Gastroesophageal sphincter (tissue), 4 donors: ENCODE measurements around the gene NFIA. TPM values are rescaled to one million over a fixed set of nuclear protein-coding genes. Genes with fewer than 3 reads are reported as not detected.

Experiments used
- ATAC-seq: fragments of 150-250 bp; one replicate; pipeline ENCODE4 v1.9.1; 2016; ENCODE audit warnings: mild to moderate bottlenecking, moderate library complexity
- H3K27ac ChIP-seq, 4 donors: fragments of 200-600 bp; sonication (generic) in 3 of 4; 1 replicate in 3 of 4; 2 replicates in 1 of 4; pipeline ENCODE4 v1.5.1; 2016 to 2019
- H3K27me3 ChIP-seq: fragments of 200-600 bp; sonication (generic); one replicate; pipeline ENCODE4 v1.5.1; 2019
- H3K36me3 ChIP-seq, 2 donors: fragments of 200-600 bp; sonication (generic); one replicate each; pipeline ENCODE4 v1.5.1; 2019; ENCODE audit warnings: control low read depth in 1 of 2
- H3K4me1 ChIP-seq, 3 donors: fragments of 200-600 bp; sonication (generic); 1 replicate in 2 of 3; 2 replicates in 1 of 3; pipeline ENCODE4 v1.5.1; 2016 to 2019; ENCODE audit warnings: control low read depth in 2 of 3
- H3K4me3 ChIP-seq, 2 donors: fragments of 200-600 bp; sonication (generic); one replicate each; pipeline ENCODE4 v1.5.1; 2019; ENCODE audit warnings: mild to moderate bottlenecking in 1 of 2, moderate library complexity in 1 of 2
- H3K9me3 ChIP-seq, 3 donors: fragments of 200-600 bp; sonication (generic); one replicate each; pipeline ENCODE4 v1.5.1; 2017 to 2019; ENCODE audit warnings: control low read depth in 2 of 3
- EP300 ChIP-seq: sonication (generic); formaldehyde crosslinking; IDR thresholded peaks from one replicate; pipeline ENCODE4 v1.6.1; 2017; ENCODE audit warnings: antibody characterized with exemption, mild to moderate bottlenecking
- POLR2A ChIP-seq, 2 donors: fragments of 450-650 bp; IDR thresholded peaks; one replicate each; pipeline ENCODE4 v1.6.1; 2017; ENCODE audit warnings: antibody characterized with exemption in 2 of 2, mild to moderate bottlenecking in 2 of 2, moderate library complexity in 1 of 2
- POLR2AphosphoS5 ChIP-seq: sonication (generic); formaldehyde crosslinking; IDR thresholded peaks from one replicate; pipeline ENCODE4 v1.6.1; 2017; ENCODE audit warnings: antibody characterized with exemption
- WGBS, 2 donors: methylation state at CpG; one replicate each; pipeline ENCODE4 v1.1.5; 2018; ENCODE audit warnings: low coverage in 1 of 2; 5-methylcytosine and 5-hydroxymethylcytosine counted together
- total RNA-seq, 4 donors: library from RNA; depleted of rRNA; stranded (reverse); fragments of >200 nt; gene quantifications; one replicate each; pipeline ENCODE4 v1.1.0, GENCODE V29; 2016
- TF ChIP-seq, protein P1 (sequence below), 4 experiments: fragments of 200-600 bp in 2 of 4; fragments of 450-650 bp in 2 of 4; sonication (generic) in 1 of 4; IDR thresholded peaks; one replicate each; pipeline ENCODE4 v1.5.1; 2017 to 2019; ENCODE audit warnings: antibody characterized with exemption in 4 of 4, mild to moderate bottlenecking in 2 of 4, moderate library complexity in 2 of 4

NFIA gene
- total RNA-seq, 4 donors from 2014 or later = 123 to 205 (median 149) TPM

GRCh38 chr1:61233121-61233660, 150.8 kb downstream of the NFIA start:
- peaks cover 0 to 44% (median 0%) of the 10 kb centered on the region in 3 donors for H3K4me1 ChIP-seq
- no peaks in the 10 kb centered on the region for H3K27me3 ChIP-seq
- H3K9me3 ChIP-seq = no peaks in the 10 kb centered on the region
- no peak overlapping the region for H3K4me3 ChIP-seq
- TF ChIP-seq, protein P1, sequence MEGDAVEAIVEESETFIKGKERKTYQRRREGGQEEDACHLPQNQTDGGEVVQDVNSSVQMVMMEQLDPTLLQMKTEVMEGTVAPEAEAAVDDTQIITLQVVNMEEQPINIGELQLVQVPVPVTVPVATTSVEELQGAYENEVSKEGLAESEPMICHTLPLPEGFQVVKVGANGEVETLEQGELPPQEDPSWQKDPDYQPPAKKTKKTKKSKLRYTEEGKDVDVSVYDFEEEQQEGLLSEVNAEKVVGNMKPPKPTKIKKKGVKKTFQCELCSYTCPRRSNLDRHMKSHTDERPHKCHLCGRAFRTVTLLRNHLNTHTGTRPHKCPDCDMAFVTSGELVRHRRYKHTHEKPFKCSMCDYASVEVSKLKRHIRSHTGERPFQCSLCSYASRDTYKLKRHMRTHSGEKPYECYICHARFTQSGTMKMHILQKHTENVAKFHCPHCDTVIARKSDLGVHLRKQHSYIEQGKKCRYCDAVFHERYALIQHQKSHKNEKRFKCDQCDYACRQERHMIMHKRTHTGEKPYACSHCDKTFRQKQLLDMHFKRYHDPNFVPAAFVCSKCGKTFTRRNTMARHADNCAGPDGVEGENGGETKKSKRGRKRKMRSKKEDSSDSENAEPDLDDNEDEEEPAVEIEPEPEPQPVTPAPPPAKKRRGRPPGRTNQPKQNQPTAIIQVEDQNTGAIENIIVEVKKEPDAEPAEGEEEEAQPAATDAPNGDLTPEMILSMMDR (IDR thresholded peaks at IDR 0.05) = no peak
- TF ChIP-seq EP300 (no peak), POLR2AphosphoS5 (no peak), POLR2A (IDR thresholded peaks at IDR 0.05) (no peak)
- peak overlapping the region in 2 of 4 donors; percentile 2 to 4 for H3K27ac ChIP-seq
- WGBS, 2 donors = 90 to 92% methylated on average over 6 of the region's 6 CpGs
- H3K36me3 ChIP-seq = no peaks in the 10 kb centered on the region
- no peak for ATAC-seq

DNA sequence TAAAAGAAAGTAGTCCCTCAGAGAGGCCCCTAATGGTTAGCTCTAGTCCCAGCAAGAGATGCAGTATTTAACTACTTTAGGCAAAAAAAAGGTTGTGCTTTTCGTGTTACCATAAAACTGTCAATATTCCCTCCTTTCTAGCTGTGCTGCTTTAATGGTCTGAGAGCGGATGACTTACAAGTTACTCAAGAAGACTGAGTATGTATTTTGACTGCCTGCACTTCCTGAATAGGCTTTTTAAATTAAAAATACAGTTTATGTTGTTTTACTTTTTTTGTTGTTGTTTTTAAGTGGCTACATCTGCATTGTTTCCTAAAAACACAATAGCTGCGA, 152.2 kb downstream of the NFIA start:
- no peaks in the 10 kb centered on the region for H3K27me3 ChIP-seq
- no peak overlapping the region for H3K4me3 ChIP-seq
- no peaks in the 10 kb centered on the region for H3K36me3 ChIP-seq
- H3K27ac ChIP-seq = no peak overlapping the region
- H3K9me3 ChIP-seq = no peaks in the 10 kb centered on the region
- WGBS, 2 donors = 88 to 93% methylated on average over 3 of the region's 3 CpGs
- no peak for ATAC-seq
- TF ChIP-seq, protein P1 (IDR thresholded peaks at IDR 0.05) = no peak
- peaks cover 0 to 43% (median 0%) of the 10 kb centered on the region in 3 donors for H3K4me1 ChIP-seq

GRCh38 chr1:61237147-61237546, 154.8 kb downstream of the NFIA start:
- TF ChIP-seq, protein P1 (IDR thresholded peaks at IDR 0.05) = no peak
- TF ChIP-seq POLR2AphosphoS5 (no peak), POLR2A (IDR thresholded peaks at IDR 0.05) (no peak), EP300 (no peak)
- no peak for ATAC-seq
- H3K27ac ChIP-seq = no peak overlapping the region
- no peak overlapping the region for H3K4me3 ChIP-seq
- H3K36me3 ChIP-seq = no peaks in the 10 kb centered on the region
- no peaks in the 10 kb centered on the region for H3K27me3 ChIP-seq
- H3K4me1 ChIP-seq = peaks cover 0 to 43% (median 4%) of the 10 kb centered on the region in 3 donors
- WGBS, 2 donors = 93 to 100% methylated on average over 1 of the region's 1 CpG
- H3K9me3 ChIP-seq = no peaks in the 10 kb centered on the region

DNA sequence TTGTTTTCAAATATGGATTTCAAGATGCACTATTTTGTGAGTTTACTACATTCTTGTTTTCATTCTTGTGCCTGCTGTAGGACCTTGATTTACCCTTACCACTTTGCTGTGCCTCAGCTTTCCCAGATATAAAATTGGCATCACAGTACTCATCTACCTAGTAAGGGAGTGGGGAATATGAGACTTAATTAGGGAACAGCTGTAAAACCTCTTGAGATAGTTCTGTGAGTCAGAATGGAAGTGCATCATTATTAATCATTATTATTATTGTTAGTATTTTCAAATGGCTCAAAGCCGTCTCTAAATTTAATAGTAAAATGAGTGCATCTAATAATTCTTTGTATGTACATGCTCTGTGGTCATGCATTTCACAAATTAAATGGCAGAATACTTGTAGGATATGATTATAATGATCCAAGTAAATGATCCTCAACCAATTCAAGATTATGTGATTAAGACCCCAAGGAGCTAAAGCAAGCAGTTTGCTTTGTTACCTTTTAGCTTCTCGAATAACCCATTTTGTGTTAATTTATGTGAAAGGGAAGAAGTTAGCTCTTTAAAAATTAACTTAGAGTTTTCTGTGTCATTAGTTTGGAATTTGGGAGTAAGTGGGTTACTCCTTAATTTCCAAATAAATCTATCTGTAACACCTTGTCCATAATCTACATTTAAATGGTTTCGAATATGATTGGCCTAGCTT, 155.4 kb downstream of the NFIA start:
- no peaks in the 10 kb centered on the region for H3K27me3 ChIP-seq
- no peaks in the 10 kb centered on the region for H3K36me3 ChIP-seq
- ATAC-seq = no peak
- no peak for TF ChIP-seq POLR2A (IDR thresholded peaks at IDR 0.05)
- TF ChIP-seq, protein P1 (IDR thresholded peaks at IDR 0.05) = no peak
- TF ChIP-seq EP300 = no peak
- no peak for TF ChIP-seq POLR2AphosphoS5
- no peak overlapping the region for H3K4me3 ChIP-seq
- H3K27ac ChIP-seq = peak overlapping the region in 1 of 4 donors; percentile 33
- H3K9me3 ChIP-seq = no peaks in the 10 kb centered on the region
- peaks cover 0 to 43% (median 11%) of the 10 kb centered on the region in 3 donors for H3K4me1 ChIP-seq
- 62 to 82% methylated on average over 3 of the region's 3 CpGs for WGBS, 2 donors

DNA sequence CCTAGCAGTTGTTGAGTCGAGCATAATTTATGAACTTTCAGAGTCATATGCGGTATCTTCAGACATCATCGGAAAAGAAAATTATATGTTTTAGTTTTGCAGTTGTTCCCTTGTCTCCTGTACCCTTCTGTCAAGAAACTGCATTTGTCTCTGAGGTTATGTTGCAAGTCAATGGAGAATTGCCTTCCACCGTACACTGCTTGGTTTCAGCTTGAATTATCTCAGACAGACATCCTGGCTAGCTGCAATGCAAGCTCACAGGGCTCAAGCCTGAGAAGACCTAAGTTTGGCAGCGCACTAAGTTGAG, 156.0 kb downstream of the NFIA start:
- no peaks in the 10 kb centered on the region for H3K9me3 ChIP-seq
- H3K4me1 ChIP-seq = peaks cover 0 to 43% (median 15%) of the 10 kb centered on the region in 3 donors
- ATAC-seq = no peak
- TF ChIP-seq EP300 = no peak
- no peak overlapping the region for H3K4me3 ChIP-seq
- H3K27me3 ChIP-seq = no peaks in the 10 kb centered on the region
- H3K36me3 ChIP-seq = no peaks in the 10 kb centered on the region
- WGBS, 2 donors = 79 to 83% methylated on average over 5 of the region's 5 CpGs
- peak overlapping the region in 2 of 4 donors; percentile 5 to 33 for H3K27ac ChIP-seq
